Measurements from ENCODE around the gene SIAE. TPM values are rescaled to one million over a fixed set of nuclear protein-coding genes. Genes with fewer than 3 reads are reported as not detected.
A peak's percentile ranks its signal among the peaks of the same experiment; 100 is the strongest.

Gene SIAE
- total RNA-seq, 2 donors from 2014 or later = 8.4 to 12.0 TPM

GRCh38 chr11:124657904-124658303, 15.6 kb downstream of the SIAE start:
- Mint-ChIP-seq H3K4me3 (no peak overlapping the region), H3K27ac (no peak overlapping the region), H3K4me1 (ENCODE audit: low read depth) (no peaks in the 10 kb centered on the region)

GRCh38 chr11:124656774-124657630, 16.5 kb downstream of the SIAE start:
- peaks cover 0 to 2% of the 10 kb centered on the region in 2 donors for H3K36me3 Mint-ChIP-seq (ENCODE audit: insufficient read depth in 2 of 2)
- no peaks in the 10 kb centered on the region for H3K9me3 Mint-ChIP-seq
- ATAC-seq (replicated peaks in 1 of 2) = no peak
- no peaks in the 10 kb centered on the region for H3K4me1 Mint-ChIP-seq (ENCODE audit: low read depth)
- no peak overlapping the region for H3K27ac Mint-ChIP-seq
- no peaks in the 10 kb centered on the region for H3K27me3 Mint-ChIP-seq (ENCODE audit: low read depth)
- no peak overlapping the region for H3K4me3 Mint-ChIP-seq
- DNase-seq = no peak

More at GRCh38 chr11:124657904-124658303, 15.6 kb downstream of the SIAE start:
- DNase-seq (no peak), ATAC-seq (replicated peaks in 1 of 2) (no peak)
- Mint-ChIP-seq H3K9me3 (no peaks in the 10 kb centered on the region), H3K27me3 (ENCODE audit: low read depth) (no peaks in the 10 kb centered on the region), H3K36me3 (ENCODE audit: insufficient read depth in 2 of 2) (peaks cover 0 to 2% of the 10 kb centered on the region in 2 donors)

GRCh38 chr11:124648610-124649009, 24.9 kb downstream of the SIAE start:
- H3K36me3 Mint-ChIP-seq (ENCODE audit: insufficient read depth in 2 of 2) = peaks cover 0 to 2% of the 10 kb centered on the region in 2 donors
- ATAC-seq (replicated peaks in 1 of 2) (no peak), DNase-seq (no peak)
- no peaks in the 10 kb centered on the region for H3K4me1 Mint-ChIP-seq (ENCODE audit: low read depth)
- no peaks in the 10 kb centered on the region for H3K27me3 Mint-ChIP-seq (ENCODE audit: low read depth)
- H3K27ac Mint-ChIP-seq = no peak overlapping the region
- no peaks in the 10 kb centered on the region for H3K9me3 Mint-ChIP-seq
- no peak overlapping the region for H3K4me3 Mint-ChIP-seq

- DNase-seq (no peak), ATAC-seq (replicated peaks in 1 of 2) (no peak)
- Mint-ChIP-seq H3K27ac (no peak overlapping the region), H3K4me1 (ENCODE audit: low read depth) (no peaks in the 10 kb centered on the region), H3K9me3 (no peaks in the 10 kb centered on the region), H3K4me3 (no peak overlapping the region), H3K27me3 (ENCODE audit: low read depth) (no peaks in the 10 kb centered on the region), H3K36me3 (ENCODE audit: insufficient read depth in 2 of 2) (no peaks in the 10 kb centered on the region)
These were observed 27.4 kb downstream of the SIAE start for GRCh38 chr11:124646148-124646547.

GRCh38 chr11:124644426-124645280, 28.9 kb downstream of the SIAE start:
- peak in 1 of 2 donors; percentile 39 for ATAC-seq (replicated peaks in 1 of 2)
- no peaks in the 10 kb centered on the region for H3K4me1 Mint-ChIP-seq (ENCODE audit: low read depth)
- no peak overlapping the region for H3K27ac Mint-ChIP-seq
- H3K27me3 Mint-ChIP-seq (ENCODE audit: low read depth) = no peaks in the 10 kb centered on the region
- DNase-seq = peak; percentile 2 to 6
- no peak overlapping the region for H3K4me3 Mint-ChIP-seq
- no peaks in the 10 kb centered on the region for H3K9me3 Mint-ChIP-seq
- H3K36me3 Mint-ChIP-seq (ENCODE audit: insufficient read depth in 2 of 2) = peaks cover 0 to 3% of the 10 kb centered on the region in 2 donors

- Mint-ChIP-seq H3K4me3 (no peak overlapping the region), H3K27ac (no peak overlapping the region), H3K9me3 (no peaks in the 10 kb centered on the region), H3K27me3 (ENCODE audit: low read depth) (no peaks in the 10 kb centered on the region), H3K4me1 (ENCODE audit: low read depth) (no peaks in the 10 kb centered on the region), H3K36me3 (ENCODE audit: insufficient read depth in 2 of 2) (peaks cover 0 to 3% of the 10 kb centered on the region in 2 donors)
- DNase-seq (no peak), ATAC-seq (replicated peaks in 1 of 2) (no peak)
These were observed 29.7 kb downstream of the SIAE start for GRCh38 chr11:124643605-124644425.

- DNase-seq (no peak), ATAC-seq (replicated peaks in 1 of 2) (no peak)
- H3K4me3 Mint-ChIP-seq = no peak overlapping the region
- H3K27ac Mint-ChIP-seq = no peak overlapping the region
- no peaks in the 10 kb centered on the region for H3K4me1 Mint-ChIP-seq (ENCODE audit: low read depth)
- no peaks in the 10 kb centered on the region for H3K9me3 Mint-ChIP-seq
- H3K36me3 Mint-ChIP-seq (ENCODE audit: insufficient read depth in 2 of 2) = peaks cover 0 to 3% of the 10 kb centered on the region in 2 donors
- no peaks in the 10 kb centered on the region for H3K27me3 Mint-ChIP-seq (ENCODE audit: low read depth)
These were observed 30.4 kb downstream of the SIAE start for GRCh38 chr11:124643042-124643604.

- DNase-seq = no peak
- no peaks in the 10 kb centered on the region for H3K4me1 Mint-ChIP-seq (ENCODE audit: low read depth)
- H3K9me3 Mint-ChIP-seq = no peaks in the 10 kb centered on the region
- no peak for ATAC-seq (replicated peaks in 1 of 2)
- peaks cover 0 to 3% of the 10 kb centered on the region in 2 donors for H3K36me3 Mint-ChIP-seq (ENCODE audit: insufficient read depth in 2 of 2)
- H3K27me3 Mint-ChIP-seq (ENCODE audit: low read depth) = no peaks in the 10 kb centered on the region
- no peak overlapping the region for H3K27ac Mint-ChIP-seq
- no peak overlapping the region for H3K4me3 Mint-ChIP-seq
These were observed 30.9 kb downstream of the SIAE start for GRCh38 chr11:124642628-124643027.

GRCh38 chr11:124640666-124641065, 32.9 kb downstream of the SIAE start:
- H3K9me3 Mint-ChIP-seq = no peaks in the 10 kb centered on the region
- no peak for ATAC-seq (replicated peaks in 1 of 2)
- no peaks in the 10 kb centered on the region for H3K27me3 Mint-ChIP-seq (ENCODE audit: low read depth)
- DNase-seq = no peak
- H3K36me3 Mint-ChIP-seq (ENCODE audit: insufficient read depth in 2 of 2) = peaks cover 2 to 12% of the 10 kb centered on the region in 2 donors
- no peaks in the 10 kb centered on the region for H3K4me1 Mint-ChIP-seq (ENCODE audit: low read depth)
- no peak overlapping the region for H3K27ac Mint-ChIP-seq
- H3K4me3 Mint-ChIP-seq = no peak overlapping the region

GRCh38 chr11:124639186-124639585, 34.4 kb downstream of the SIAE start:
- no peak overlapping the region for H3K4me3 Mint-ChIP-seq
- H3K36me3 Mint-ChIP-seq (ENCODE audit: insufficient read depth in 2 of 2) = peaks cover 2 to 12% of the 10 kb centered on the region in 2 donors
- H3K27me3 Mint-ChIP-seq (ENCODE audit: low read depth) = no peaks in the 10 kb centered on the region
- H3K9me3 Mint-ChIP-seq = no peaks in the 10 kb centered on the region
- no peaks in the 10 kb centered on the region for H3K4me1 Mint-ChIP-seq (ENCODE audit: low read depth)
- DNase-seq (no peak), ATAC-seq (replicated peaks in 1 of 2) (no peak)
- no peak overlapping the region for H3K27ac Mint-ChIP-seq

- Mint-ChIP-seq H3K9me3 (no peaks in the 10 kb centered on the region), H3K36me3 (ENCODE audit: insufficient read depth in 2 of 2) (peaks cover 2 to 14% of the 10 kb centered on the region in 2 donors), H3K4me3 (no peak overlapping the region), H3K27ac (no peak overlapping the region), H3K4me1 (ENCODE audit: low read depth) (no peaks in the 10 kb centered on the region), H3K27me3 (ENCODE audit: low read depth) (no peaks in the 10 kb centered on the region)
- ATAC-seq (replicated peaks in 1 of 2) (no peak), DNase-seq (no peak)
These were observed 35.0 kb downstream of the SIAE start for GRCh38 chr11:124638500-124638899.

GRCh38 chr11:124635932-124636331, 37.6 kb downstream of the SIAE start:
- H3K9me3 Mint-ChIP-seq = no peaks in the 10 kb centered on the region
- ATAC-seq (replicated peaks in 1 of 2) = no peak
- no peak for DNase-seq
- peak overlapping the region; percentile 62 for H3K27ac Mint-ChIP-seq
- H3K27me3 Mint-ChIP-seq (ENCODE audit: low read depth) = no peaks in the 10 kb centered on the region
- no peak overlapping the region for H3K4me3 Mint-ChIP-seq
- no peaks in the 10 kb centered on the region for H3K4me1 Mint-ChIP-seq (ENCODE audit: low read depth)
- peaks cover 5 to 18% of the 10 kb centered on the region in 2 donors for H3K36me3 Mint-ChIP-seq (ENCODE audit: insufficient read depth in 2 of 2)
